Neural cell (in vitro differentiated cells): ENCODE measurements around the gene CDK13.

ENCODE experiments used
- CTCF ChIP-seq: fragments of 450-650 bp; IDR thresholded peaks from 2 replicates; pipeline ENCODE4 v1.5.1; 2014; ENCODE audit warnings: antibody characterized with exemption, mild to moderate bottlenecking, moderate library complexity; ENCODE audit not compliant: poor library complexity, severe bottlenecking
- EZH2 ChIP-seq: fragments of 200-600, 300-800 bp; shearing (Covaris generic), sonication (generic); IDR thresholded peaks from 2 replicates; pipeline ENCODE4 v1.6.1; 2014; ENCODE audit warnings: antibody characterized with exemption, low read length, borderline replicate concordance, mild to moderate bottlenecking; ENCODE audit not compliant: insufficient read depth, poor library complexity, severe bottlenecking
- POLR2AphosphoS5 ChIP-seq: IDR thresholded peaks from 2 replicates; pipeline ENCODE4 v1.6.1; 2012

- TF ChIP-seq CTCF: no peak
- no peak for TF ChIP-seq POLR2AphosphoS5
- TF ChIP-seq EZH2: no peak
Observed at GRCh38 chr7:40041456-40041855, 91.4 kb downstream of the CDK13 start.
